OCI-LY7 (cell line): ENCODE data around the gene OLFM1. TPM values are rescaled to one million over a fixed set of nuclear protein-coding genes. Genes with fewer than 3 reads are reported as not detected.

ENCODE experiments used
- BruUV-seq: library from RNA; stranded (reverse); fragments of 400-500 nt; replicated peaks from 2 replicates; lab custom pipeline; 2021; lab: Mats Ljungman, UMichigan
- CTCF ChIA-PET: fragments of 300-600 bp; sonication (Branson Sonifier 250); formaldehyde crosslinking; loops from one replicate; lab custom pipeline; 2022; ENCODE audit warnings: antibody characterized with exemption; ENCODE audit not compliant: unreplicated experiment; lab: Charles Lee
- POLR2A ChIA-PET: fragments of 300-600 bp; sonication (Branson Sonifier 250); formaldehyde crosslinking; loops from one replicate; lab custom pipeline; 2022; ENCODE audit warnings: antibody characterized with exemption; lab: Charles Lee
- DNase-seq: peaks from one replicate; pipeline ENCODE4 v3.0.0-alpha.2; 2015; ENCODE audit warnings: low spot score
- H2AFZ ChIP-seq: fragments of 200-600 bp; sonication (generic), shearing (Covaris generic); 2 replicates; pipeline ENCODE4 v1.6.1; 2014; ENCODE audit warnings: mild to moderate bottlenecking, antibody characterized with exemption, low read length, moderate library complexity
- H3K27ac ChIP-seq: fragments of 200-600 bp; sonication (generic); 2 replicates; pipeline ENCODE4 v1.5.1; 2014; ENCODE audit warnings: mixed run types, low read depth, mild to moderate bottlenecking, moderate library complexity, low read length, inconsistent platforms; ENCODE audit not compliant: poor library complexity, severe bottlenecking
- H3K36me3 ChIP-seq: fragments of 200-600 bp; sonication (generic); 2 replicates; pipeline ENCODE4 v1.6.1; 2014; ENCODE audit warnings: mild to moderate bottlenecking, antibody characterized with exemption, low read length, moderate library complexity, mixed read lengths; ENCODE audit not compliant: insufficient read depth
- H3K4me1 ChIP-seq: fragments of 200-600 bp; sonication (generic); 2 replicates; pipeline ENCODE4 v1.5.1; 2014; ENCODE audit warnings: mild to moderate bottlenecking, low read length; ENCODE audit not compliant: insufficient read depth, poor library complexity, severe bottlenecking
- H3K4me2 ChIP-seq: fragments of 200-600 bp; sonication (generic); 2 replicates; pipeline ENCODE4 v1.6.1; 2014; ENCODE audit warnings: mild to moderate bottlenecking, low read length
- H3K4me3 ChIP-seq: fragments of 200-600 bp; sonication (generic); 2 replicates; pipeline ENCODE4 v1.5.1; 2014; ENCODE audit warnings: mild to moderate bottlenecking, low read depth, low read length; ENCODE audit not compliant: poor library complexity, severe bottlenecking
- H3K79me2 ChIP-seq: fragments of 200-600 bp; sonication (generic); 2 replicates; pipeline ENCODE4 v1.6.1; 2016; ENCODE audit warnings: low read depth, mild to moderate bottlenecking, low read length, moderate library complexity, mixed read lengths; ENCODE audit not compliant: insufficient read depth
- H3K9me2 ChIP-seq: fragments of 200-600 bp; sonication (generic); 2 replicates; pipeline ENCODE4 v1.6.1; 2016; ENCODE audit warnings: mild to moderate bottlenecking, low read length, mixed read lengths; ENCODE audit not compliant: insufficient read depth
- H3K9me3 ChIP-seq: fragments of 200-600 bp; sonication (generic); 2 replicates; pipeline ENCODE4 v1.6.1; 2014; ENCODE audit warnings: mild to moderate bottlenecking, mixed run types, low read length, mixed read lengths
- H4K20me1 ChIP-seq: fragments of 200-600 bp; sonication (generic); 2 replicates; pipeline ENCODE4 v1.6.1; 2014; ENCODE audit warnings: mild to moderate bottlenecking, antibody characterized with exemption, low read length, moderate library complexity, mixed read lengths; ENCODE audit not compliant: insufficient read depth
- CTCF ChIP-seq: fragments of 200-600 bp; sonication (generic); conservative IDR thresholded peaks from 2 replicates; pipeline ENCODE4 v1.5.1; 2014; ENCODE audit warnings: mild to moderate bottlenecking, antibody characterized with exemption, low read length, moderate library complexity, mixed read lengths
- EZH2phosphoT487 ChIP-seq: fragments of 200-600 bp; sonication (generic); IDR thresholded peaks from 2 replicates; pipeline ENCODE4 v1.6.1; 2018; ENCODE audit warnings: low read depth, borderline replicate concordance, mild to moderate bottlenecking, mixed run types, antibody characterized with exemption, low read length, moderate library complexity, mixed read lengths
- intact Hi-C: fragments of 100-400 bp; cut with micrococcal nuclease; formaldehyde crosslinking; loops from one replicate; pipeline ENCODE4 v1.10.0; 2022; ENCODE audit not compliant: unreplicated experiment
- total RNA-seq, 2 experiments: library from RNA; depleted of rRNA in 1 of 2; stranded (reverse); fragments of >200 nt in 1 of 2; shearing (Covaris generic) in 1 of 2; gene quantifications; 2 replicates each; pipeline ENCODE4 v1.2.3, GENCODE V29; 2014 to 2022

Gene OLFM1
- total RNA-seq, 2 experiments from 2014 or later: not detected

- ChIA-PET CTCF (no interaction called here), POLR2A (no interaction called here)
- no peak for TF ChIP-seq EZH2phosphoT487
- no peaks in the 10 kb centered on the region for H3K9me2 ChIP-seq
- H3K9me3 ChIP-seq: no peaks in the 10 kb centered on the region
- intact Hi-C loops: no loop called here
- no TSS peak for BruUV-seq
- H3K79me2 ChIP-seq: no peaks in the 10 kb centered on the region
- no peak overlapping the region for H2AFZ ChIP-seq
- H3K4me3 ChIP-seq: no peak overlapping the region
- no peak overlapping the region for H3K27ac ChIP-seq
- H3K4me1 ChIP-seq: no peaks in the 10 kb centered on the region
- no peak overlapping the region for H3K4me2 ChIP-seq
- no peak for DNase-seq
- no peaks in the 10 kb centered on the region for H4K20me1 ChIP-seq
- H3K36me3 ChIP-seq: no peaks in the 10 kb centered on the region
Measured at GRCh38 chr9:135069558-135070197, 17.8 kb upstream of the OLFM1 start.

- Histone ChIP-seq H3K36me3 (no peaks in the 10 kb centered on the region), H3K9me2 (no peaks in the 10 kb centered on the region), H3K4me1 (no peaks in the 10 kb centered on the region), H3K27ac (no peak overlapping the region), H3K4me2 (no peak overlapping the region), H3K4me3 (no peak overlapping the region), H3K9me3 (no peaks in the 10 kb centered on the region), H4K20me1 (no peaks in the 10 kb centered on the region), H3K79me2 (no peaks in the 10 kb centered on the region), H2AFZ (no peak overlapping the region)
- CTCF ChIA-PET: no interaction called here
- no TSS peak for BruUV-seq
- POLR2A ChIA-PET: no interaction called here
- intact Hi-C loops: no loop called here
- TF ChIP-seq EZH2phosphoT487 (no peak), CTCF (no peak)
- no peak for DNase-seq
Measured at GRCh38 chr9:135070198-135070951, 17.1 kb upstream of the OLFM1 start.

GRCh38 chr9:135070964-135071735 is 16.3 kb upstream of the OLFM1 start:
- H3K4me3 ChIP-seq: no peak overlapping the region
- TF ChIP-seq EZH2phosphoT487 (no peak), CTCF (no peak)
- no peak overlapping the region for H3K4me2 ChIP-seq
- POLR2A ChIA-PET: no interaction called here
- CTCF ChIA-PET: no interaction called here
- H3K9me3 ChIP-seq: no peaks in the 10 kb centered on the region
- no peak for DNase-seq
- no peaks in the 10 kb centered on the region for H3K79me2 ChIP-seq
- H3K36me3 ChIP-seq: no peaks in the 10 kb centered on the region
- intact Hi-C loops: no loop called here
- H3K9me2 ChIP-seq: no peaks in the 10 kb centered on the region
- no peaks in the 10 kb centered on the region for H4K20me1 ChIP-seq
- no peak overlapping the region for H2AFZ ChIP-seq
- H3K27ac ChIP-seq: no peak overlapping the region
- BruUV-seq: no TSS peak
- no peaks in the 10 kb centered on the region for H3K4me1 ChIP-seq
